Mesothelial cell of epicardium (in vitro differentiated cells): ENCODE results near the gene GALNT2. TPM values are rescaled to one million over a fixed set of nuclear protein-coding genes. Genes with fewer than 3 reads are reported as not detected.

Experiments used
- DNase-seq, 2 experiments: peaks; one replicate each; pipeline ENCODE4 v3.0.0; 2021; ENCODE audit warnings: low spot score in 2 of 2; ENCODE audit not compliant: unreplicated experiment in 2 of 2
- H3K27ac Mint-ChIP-seq: 2 replicates; pipeline ENCODE4 v1.8.0; 2021; ENCODE audit warnings: mixed read lengths
- H3K27me3 Mint-ChIP-seq: 2 replicates; pipeline ENCODE4 v1.8.0; 2021; ENCODE audit warnings: low read depth, mixed read lengths
- H3K36me3 Mint-ChIP-seq: 2 replicates; pipeline ENCODE4 v1.8.0; 2021; ENCODE audit warnings: mixed read lengths
- H3K4me1 Mint-ChIP-seq: 2 replicates; pipeline ENCODE4 v1.8.0; 2021; ENCODE audit warnings: mixed read lengths
- H3K4me3 Mint-ChIP-seq: 2 replicates; pipeline ENCODE4 v1.8.0; 2021; ENCODE audit warnings: mild to moderate bottlenecking, moderate library complexity, mixed read lengths
- H3K9me3 Mint-ChIP-seq: 2 replicates; pipeline ENCODE4 v1.8.0; 2021; ENCODE audit warnings: mixed read lengths
- CTCF ChIP-seq: fragments of 200-600 bp; sonication (generic); IDR thresholded peaks from one replicate; pipeline ENCODE4 v1.5.0; 2021; ENCODE audit warnings: antibody characterized with exemption; ENCODE audit not compliant: unreplicated experiment
- total RNA-seq: library from RNA; stranded (reverse); gene quantifications from 3 replicates; pipeline ENCODE4 v1.2.1, GENCODE V29; 2021

The GALNT2 gene
- total RNA-seq, 1 donor from 2014 or later: 48.3 TPM

GRCh38 chr1:230081751-230082150, 14.7 kb downstream of the GALNT2 start:
- no peak overlapping the region for H3K4me3 Mint-ChIP-seq
- TF ChIP-seq CTCF: no peak
- peaks cover 29% of the 10 kb centered on the region for H3K4me1 Mint-ChIP-seq
- DNase-seq: peak in 1 of 2 experiments; percentile 2
- no peak overlapping the region for H3K27ac Mint-ChIP-seq
- no peaks in the 10 kb centered on the region for H3K36me3 Mint-ChIP-seq
- no peaks in the 10 kb centered on the region for H3K27me3 Mint-ChIP-seq
- peaks cover 5% of the 10 kb centered on the region for H3K9me3 Mint-ChIP-seq

GRCh38 chr1:230082211-230082610, 15.2 kb downstream of the GALNT2 start:
- H3K36me3 Mint-ChIP-seq: no peaks in the 10 kb centered on the region
- TF ChIP-seq CTCF: no peak
- H3K27ac Mint-ChIP-seq: no peak overlapping the region
- H3K9me3 Mint-ChIP-seq: peaks cover 5% of the 10 kb centered on the region
- H3K4me3 Mint-ChIP-seq: no peak overlapping the region
- peaks cover 33% of the 10 kb centered on the region for H3K4me1 Mint-ChIP-seq
- H3K27me3 Mint-ChIP-seq: no peaks in the 10 kb centered on the region
- DNase-seq: peak in 1 of 2 experiments; percentile 11

- peak in 1 of 2 experiments; percentile 20 for DNase-seq
- Mint-ChIP-seq H3K27me3 (no peaks in the 10 kb centered on the region), H3K4me3 (no peak overlapping the region), H3K36me3 (no peaks in the 10 kb centered on the region), H3K27ac (no peak overlapping the region), H3K9me3 (peaks cover 5% of the 10 kb centered on the region), H3K4me1 (peaks cover 38% of the 10 kb centered on the region)
- TF ChIP-seq CTCF: no peak
Measured at GRCh38 chr1:230083053-230083452, 16.0 kb downstream of the GALNT2 start.

- DNase-seq: peak in 1 of 2 experiments; percentile 29
- peaks cover 5% of the 10 kb centered on the region for H3K9me3 Mint-ChIP-seq
- H3K4me3 Mint-ChIP-seq: no peak overlapping the region
- H3K27me3 Mint-ChIP-seq: no peaks in the 10 kb centered on the region
- H3K36me3 Mint-ChIP-seq: no peaks in the 10 kb centered on the region
- H3K4me1 Mint-ChIP-seq: peaks cover 38% of the 10 kb centered on the region
- no peak for TF ChIP-seq CTCF
- H3K27ac Mint-ChIP-seq: peak overlapping the region; percentile 58
Measured at GRCh38 chr1:230083746-230084407, 16.8 kb downstream of the GALNT2 start.

GRCh38 chr1:230084408-230085177, 17.6 kb downstream of the GALNT2 start:
- peak overlapping the region; percentile 58 for H3K27ac Mint-ChIP-seq
- no peak overlapping the region for H3K4me3 Mint-ChIP-seq
- H3K4me1 Mint-ChIP-seq: peaks cover 38% of the 10 kb centered on the region

More at GRCh38 chr1:230084408-230085177, 17.6 kb downstream of the GALNT2 start:
- peak in 1 of 2 experiments; percentile 45 for DNase-seq
- Mint-ChIP-seq H3K36me3 (peaks cover 3% of the 10 kb centered on the region), H3K9me3 (peaks cover 5% of the 10 kb centered on the region), H3K27me3 (no peaks in the 10 kb centered on the region)
- no peak for TF ChIP-seq CTCF
